ENCODE measurements around the gene SHOX.

SHOX gene

DNA sequence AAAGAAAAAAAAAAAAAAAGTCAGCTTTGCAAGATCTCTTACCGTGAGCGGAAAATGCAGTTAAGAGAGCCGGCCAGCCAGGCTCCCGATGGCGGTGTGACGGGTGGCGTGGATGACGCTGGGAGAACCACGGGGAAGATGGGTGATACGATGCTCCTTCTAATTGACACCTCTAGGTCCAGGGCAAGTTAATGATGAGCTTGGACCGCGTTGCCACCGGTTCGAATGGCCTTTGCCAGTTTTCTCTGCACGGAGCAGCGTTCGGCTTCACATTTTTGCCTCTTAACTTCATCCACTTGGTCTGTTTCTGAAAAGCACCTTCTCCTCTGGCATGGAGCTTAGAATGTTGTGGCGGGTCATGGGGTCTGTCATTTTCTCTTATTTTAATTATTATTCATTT, 33.2 kb downstream of the SHOX start:
- no peak for DNase-seq (ENCODE audit: low read depth)
- no peak for TF ChIP-seq CTCF (IDR thresholded peaks at IDR 0.05; ENCODE audit: insufficient read depth, low read depth, low read length, missing control alignments)
- no peak overlapping the region for H3K4me3 ChIP-seq (ENCODE audit: low read depth, low read length)

- TF ChIP-seq CTCF (IDR thresholded peaks at IDR 0.05; ENCODE audit: insufficient read depth, low read depth, low read length, missing control alignments) = no peak
- H3K4me3 ChIP-seq (ENCODE audit: low read depth, low read length) = no peak overlapping the region
- DNase-seq (ENCODE audit: low read depth) = no peak
Observed at GRCh38 chrX:666762-667720, 36.5 kb downstream of the SHOX start.

GRCh38 chrX:670645-671044, 40.1 kb downstream of the SHOX start:
- no peak for DNase-seq (ENCODE audit: low read depth)
- TF ChIP-seq CTCF (IDR thresholded peaks at IDR 0.05; ENCODE audit: insufficient read depth, low read depth, low read length, missing control alignments) = no peak
- no peak overlapping the region for H3K4me3 ChIP-seq (ENCODE audit: low read depth, low read length)

DNA sequence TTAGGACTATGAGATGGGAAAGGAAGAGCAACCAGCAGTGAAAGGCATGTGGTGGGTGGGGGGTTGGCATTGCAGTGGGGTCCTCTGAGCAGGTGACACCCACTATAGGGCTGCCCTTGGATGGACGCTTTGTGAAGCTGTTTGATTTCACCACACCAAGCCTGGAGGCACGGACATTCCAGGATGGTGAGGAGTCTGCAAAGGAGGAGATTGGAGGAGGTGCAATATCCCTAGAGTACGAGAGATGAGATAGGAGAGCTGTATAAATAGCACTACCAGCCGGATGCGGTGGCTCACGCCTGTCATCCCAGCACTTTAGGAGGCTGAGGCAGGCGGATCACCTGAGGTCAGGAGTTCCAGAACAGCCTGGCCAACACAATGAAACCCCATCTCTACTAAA, 42.3 kb downstream of the SHOX start:
- no peak for DNase-seq (ENCODE audit: low read depth)
- H3K4me3 ChIP-seq (ENCODE audit: low read depth, low read length) = no peak overlapping the region
- TF ChIP-seq CTCF (IDR thresholded peaks at IDR 0.05; ENCODE audit: insufficient read depth, low read depth, low read length, missing control alignments) = no peak

DNA sequence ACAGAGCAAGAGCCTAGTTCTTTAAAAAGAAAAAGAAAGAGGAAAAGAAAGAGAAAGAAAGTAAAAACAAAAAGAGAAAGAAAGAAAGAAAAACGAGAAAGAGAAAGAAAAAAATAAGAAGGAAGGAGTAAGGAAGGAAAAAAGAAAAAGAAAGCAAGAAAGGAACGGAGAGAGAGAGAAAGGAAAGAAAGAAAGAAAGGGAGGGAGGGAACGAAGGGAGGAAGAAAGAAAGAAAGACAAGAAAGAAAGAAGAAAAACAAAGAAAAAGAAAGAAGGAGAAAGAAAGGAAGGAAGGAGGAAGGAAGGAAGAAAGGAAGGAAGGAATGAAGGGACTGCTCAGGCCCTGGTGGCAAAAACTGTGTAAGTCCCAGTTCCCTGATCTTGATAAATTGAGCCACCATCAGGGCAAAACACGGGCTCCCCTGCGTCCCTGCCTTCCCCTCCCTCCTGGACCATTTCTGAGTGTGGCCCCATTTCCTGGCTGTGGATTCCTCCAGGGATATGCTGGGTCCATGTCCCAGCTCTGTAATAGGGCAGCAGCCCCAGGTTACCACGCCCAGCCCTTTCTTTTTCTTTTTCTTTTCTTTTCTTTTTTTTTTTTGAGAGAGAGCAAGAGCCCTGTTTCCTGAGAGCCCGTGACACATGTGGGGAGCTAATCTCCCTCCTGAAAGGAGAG, 44.8 kb downstream of the SHOX start:
- DNase-seq (ENCODE audit: low read depth) = no peak
- TF ChIP-seq CTCF (IDR thresholded peaks at IDR 0.05; ENCODE audit: insufficient read depth, low read depth, low read length, missing control alignments) = no peak
- H3K4me3 ChIP-seq (ENCODE audit: low read depth, low read length) = no peak overlapping the region

DNA sequence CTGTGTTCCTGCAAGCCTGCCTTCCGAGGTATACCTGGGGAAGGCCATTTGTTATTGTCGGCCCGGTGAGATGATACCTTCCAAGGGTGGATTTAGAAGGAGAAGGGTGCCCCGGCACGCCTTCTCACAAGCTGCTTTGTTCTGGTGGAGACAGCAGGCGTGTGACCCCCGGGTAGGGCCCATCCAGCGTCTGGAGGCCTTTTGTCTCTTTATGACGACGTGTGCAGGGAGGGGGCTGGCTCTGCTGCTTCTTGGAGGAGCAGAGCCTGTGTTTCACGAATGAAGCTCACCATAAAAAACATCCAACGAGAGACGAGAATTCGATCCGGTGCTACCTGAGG, 45.3 kb downstream of the SHOX start:
- H3K4me3 ChIP-seq (ENCODE audit: low read depth, low read length) = no peak overlapping the region
- no peak for DNase-seq (ENCODE audit: low read depth)
- no peak for TF ChIP-seq CTCF (IDR thresholded peaks at IDR 0.05; ENCODE audit: insufficient read depth, low read depth, low read length, missing control alignments)

Measured in GM12865 (cell line).